Measurements from ENCODE around the gene DRAM2. TPM values are rescaled to one million over a fixed set of nuclear protein-coding genes. Genes with fewer than 3 reads are reported as not detected.

The DRAM2 gene
- total RNA-seq, 2 experiments from 2014 or later: 35.7 to 38.7 TPM

DNA sequence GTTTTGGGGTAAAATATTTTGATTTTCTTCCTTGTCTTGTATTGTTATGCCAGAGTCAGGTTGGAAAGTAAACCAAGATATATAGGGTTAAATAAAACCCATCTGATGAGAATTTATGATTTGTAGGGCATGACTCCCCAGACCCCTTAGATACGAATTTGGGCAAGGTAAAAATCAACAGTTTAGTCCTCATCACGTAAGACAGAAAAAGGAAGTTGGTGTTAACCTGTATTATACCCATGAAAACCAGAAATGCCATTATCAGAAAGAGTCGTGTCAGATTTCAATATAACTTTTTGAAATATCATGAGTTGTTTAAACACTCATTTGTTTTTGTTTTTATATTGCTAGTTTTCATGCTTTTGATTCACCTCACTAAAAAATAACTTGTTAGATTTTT lies 11.9 kb upstream of the DRAM2 start:
- H3K9me3 Mint-ChIP-seq: no peaks in the 10 kb centered on the region
- peak overlapping the region; percentile 30 for H3K4me3 Mint-ChIP-seq
- Histone ChIP-seq H3K4me3 (ENCODE audit: low read length) (no peak overlapping the region), H3K9me3 (ENCODE audit: control insufficient read depth in 1 of 2, insufficient read depth in 1 of 2, low read length in 2 of 2) (no peaks in the 10 kb centered on the region), H3K27ac (ENCODE audit: low read depth in 1 of 2, low read length in 2 of 2) (no peak overlapping the region), H3K4me1 (ENCODE audit: insufficient read depth, low read length) (peaks cover 5% of the 10 kb centered on the region), H3K27me3 (ENCODE audit: control insufficient read depth in 1 of 2, insufficient read depth in 2 of 2, low read length in 2 of 2) (no peaks in the 10 kb centered on the region), H3K36me3 (ENCODE audit: insufficient read depth, low read length) (peaks cover 72% of the 10 kb centered on the region)
- H3K4me1 Mint-ChIP-seq (ENCODE audit: low read depth): peaks cover 89% of the 10 kb centered on the region
- CTCF ChIA-PET: interaction anchor here (0.9 kb wide), 1 partner anchor 8 kb away, joined by 4 read pairs; no protein-coding TSS in a partner anchor
- H3K36me3 Mint-ChIP-seq (ENCODE audit: low read depth): peaks cover 99% of the 10 kb centered on the region
- H3K27me3 Mint-ChIP-seq: no peaks in the 10 kb centered on the region
- H3K27ac Mint-ChIP-seq: peak overlapping the region; percentile 67
- TF ChIP-seq, protein P1, sequence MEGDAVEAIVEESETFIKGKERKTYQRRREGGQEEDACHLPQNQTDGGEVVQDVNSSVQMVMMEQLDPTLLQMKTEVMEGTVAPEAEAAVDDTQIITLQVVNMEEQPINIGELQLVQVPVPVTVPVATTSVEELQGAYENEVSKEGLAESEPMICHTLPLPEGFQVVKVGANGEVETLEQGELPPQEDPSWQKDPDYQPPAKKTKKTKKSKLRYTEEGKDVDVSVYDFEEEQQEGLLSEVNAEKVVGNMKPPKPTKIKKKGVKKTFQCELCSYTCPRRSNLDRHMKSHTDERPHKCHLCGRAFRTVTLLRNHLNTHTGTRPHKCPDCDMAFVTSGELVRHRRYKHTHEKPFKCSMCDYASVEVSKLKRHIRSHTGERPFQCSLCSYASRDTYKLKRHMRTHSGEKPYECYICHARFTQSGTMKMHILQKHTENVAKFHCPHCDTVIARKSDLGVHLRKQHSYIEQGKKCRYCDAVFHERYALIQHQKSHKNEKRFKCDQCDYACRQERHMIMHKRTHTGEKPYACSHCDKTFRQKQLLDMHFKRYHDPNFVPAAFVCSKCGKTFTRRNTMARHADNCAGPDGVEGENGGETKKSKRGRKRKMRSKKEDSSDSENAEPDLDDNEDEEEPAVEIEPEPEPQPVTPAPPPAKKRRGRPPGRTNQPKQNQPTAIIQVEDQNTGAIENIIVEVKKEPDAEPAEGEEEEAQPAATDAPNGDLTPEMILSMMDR (IDR thresholded peaks at IDR 0.05): no peak
- DNase-seq (no peak), ATAC-seq (ENCODE audit: poor library complexity) (no peak)
- intact Hi-C loops (cut with DNase I, micrococcal nuclease): no loop called here
- POLR2A ChIA-PET: no interaction called here

DNA sequence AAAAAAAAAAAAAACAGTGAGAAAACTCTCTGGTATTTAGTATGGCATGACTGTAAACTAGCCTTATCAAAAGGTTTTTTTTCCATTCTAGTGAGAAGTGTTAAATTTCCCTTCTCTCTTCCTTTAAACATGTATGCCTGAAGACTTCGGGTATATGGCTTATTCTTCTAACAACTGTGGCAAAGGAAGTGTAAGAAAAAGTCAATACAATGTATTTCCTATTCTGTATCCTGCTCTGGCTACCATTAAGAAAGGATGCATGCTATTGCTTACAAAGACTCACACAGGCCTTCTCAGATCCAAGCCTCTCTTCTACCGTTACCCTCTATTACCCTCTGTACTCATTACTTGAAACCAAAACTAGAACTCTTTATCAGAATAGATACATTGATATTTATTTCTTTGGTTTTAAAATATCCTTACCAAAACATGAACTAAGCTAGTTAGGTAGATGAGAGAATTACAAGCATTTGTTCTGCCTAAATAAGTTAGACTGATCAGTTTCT lies 8.5 kb upstream of the DRAM2 start:
- Histone ChIP-seq H3K27me3 (ENCODE audit: control insufficient read depth in 1 of 2, insufficient read depth in 2 of 2, low read length in 2 of 2) (no peaks in the 10 kb centered on the region), H3K4me1 (ENCODE audit: insufficient read depth, low read length) (peaks cover 13% of the 10 kb centered on the region), H3K36me3 (ENCODE audit: insufficient read depth, low read length) (peaks cover 58% of the 10 kb centered on the region), H3K27ac (ENCODE audit: low read depth in 1 of 2, low read length in 2 of 2) (no peak overlapping the region), H3K4me3 (ENCODE audit: low read length) (no peak overlapping the region), H3K9me3 (ENCODE audit: control insufficient read depth in 1 of 2, insufficient read depth in 1 of 2, low read length in 2 of 2) (no peaks in the 10 kb centered on the region)
- ATAC-seq (ENCODE audit: poor library complexity) (no peak), DNase-seq (no peak)
- Mint-ChIP-seq H3K27me3 (no peaks in the 10 kb centered on the region), H3K36me3 (ENCODE audit: low read depth) (peaks cover 87% of the 10 kb centered on the region), H3K4me3 (peak overlapping the region; percentile 16), H3K27ac (no peak overlapping the region), H3K4me1 (ENCODE audit: low read depth) (peaks cover 85% of the 10 kb centered on the region), H3K9me3 (no peaks in the 10 kb centered on the region)
- TF ChIP-seq, protein P1 (IDR thresholded peaks at IDR 0.05): no peak
- POLR2A ChIA-PET: no interaction called here
- intact Hi-C loops (cut with DNase I, micrococcal nuclease): loop anchor here in 1 of 2 experiments (10.0 kb wide), 1 partner anchor 474 kb away; the partner anchor contains the start of gene KCNA3
- CTCF ChIA-PET: no interaction called here

DNA sequence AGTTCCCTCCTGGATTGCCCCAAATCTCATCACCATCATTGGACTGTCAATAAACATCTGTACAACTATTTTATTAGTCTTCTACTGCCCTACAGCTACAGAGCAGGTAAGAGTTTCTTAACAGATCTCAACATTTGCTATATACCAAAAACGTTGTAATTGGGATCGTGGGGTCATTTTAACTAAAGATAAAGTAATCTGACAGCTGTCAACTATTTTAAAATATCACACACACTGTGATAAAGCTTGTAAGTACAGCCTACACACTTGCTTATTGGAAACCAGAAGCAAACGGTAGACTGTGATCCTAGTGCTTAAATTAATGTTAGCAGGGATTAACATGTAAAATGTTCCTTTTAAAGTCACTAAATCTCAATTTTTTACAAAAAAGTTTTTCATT lies 8.1 kb upstream of the DRAM2 start:
- Histone ChIP-seq H3K27me3 (ENCODE audit: control insufficient read depth in 1 of 2, insufficient read depth in 2 of 2, low read length in 2 of 2) (no peaks in the 10 kb centered on the region), H3K4me1 (ENCODE audit: insufficient read depth, low read length) (peaks cover 13% of the 10 kb centered on the region), H3K4me3 (ENCODE audit: low read length) (no peak overlapping the region), H3K36me3 (ENCODE audit: insufficient read depth, low read length) (peaks cover 53% of the 10 kb centered on the region), H3K9me3 (ENCODE audit: control insufficient read depth in 1 of 2, insufficient read depth in 1 of 2, low read length in 2 of 2) (no peaks in the 10 kb centered on the region), H3K27ac (ENCODE audit: low read depth in 1 of 2, low read length in 2 of 2) (no peak overlapping the region)
- H3K27ac Mint-ChIP-seq: no peak overlapping the region
- peaks cover 85% of the 10 kb centered on the region for H3K4me1 Mint-ChIP-seq (ENCODE audit: low read depth)
- intact Hi-C loops (cut with DNase I, micrococcal nuclease): loop anchor here in 1 of 2 experiments (10.0 kb wide), 1 partner anchor 473 kb away; the partner anchor contains the start of gene KCNA3
- ChIA-PET POLR2A (interaction anchor here (0.7 kb wide), 1 partner anchor 108 kb away, joined by 3 read pairs; no protein-coding TSS in a partner anchor), CTCF (no interaction called here)
- peaks cover 83% of the 10 kb centered on the region for H3K36me3 Mint-ChIP-seq (ENCODE audit: low read depth)
- DNase-seq (no peak), ATAC-seq (ENCODE audit: poor library complexity) (no peak)
- no peaks in the 10 kb centered on the region for H3K27me3 Mint-ChIP-seq
- H3K9me3 Mint-ChIP-seq: no peaks in the 10 kb centered on the region
- H3K4me3 Mint-ChIP-seq: no peak overlapping the region
- TF ChIP-seq, protein P1 (IDR thresholded peaks at IDR 0.05): no peak
